Fibroblast of lung (primary cell): ENCODE measurements around the gene TAF9B. TPM values are rescaled to one million over a fixed set of nuclear protein-coding genes. Genes with fewer than 3 reads are reported as not detected.
"Not testable (repeated sequence)": the region's sequence is repeated elsewhere in the genome, so short reads cannot be mapped to it uniquely, and the experiment has no call there.

ENCODE experiments used
- DNase-seq, 2 donors: peaks; one replicate each; pipeline versions ENCODE4 v3.0.0 to v3.0.0-alpha.2; 2010; ENCODE audit warnings: low read depth in 2 of 2
- H2AFZ ChIP-seq: 2 replicates; pipeline ENCODE4 v1.5.1; 2012; ENCODE audit warnings: low read length, control low read depth, inconsistent platforms
- H3K27ac ChIP-seq: 2 replicates; pipeline ENCODE4 v1.5.1; 2011; ENCODE audit warnings: low read length, control low read depth; ENCODE audit not compliant: insufficient read depth
- H3K27me3 ChIP-seq: 2 replicates; pipeline ENCODE4 v1.5.1; 2011; ENCODE audit warnings: mild to moderate bottlenecking, low read length; ENCODE audit not compliant: control insufficient read depth, insufficient read depth
- H3K36me3 ChIP-seq: 2 replicates; pipeline ENCODE4 v1.5.1; 2011; ENCODE audit warnings: low read length; ENCODE audit not compliant: control insufficient read depth, insufficient read depth
- H3K4me1 ChIP-seq: 2 replicates; pipeline ENCODE4 v1.5.1; 2011; ENCODE audit warnings: low read length; ENCODE audit not compliant: control insufficient read depth, insufficient read depth; ENCODE audit errors: extremely low read depth
- H3K4me2 ChIP-seq: 2 replicates; pipeline ENCODE4 v1.5.1; 2011; ENCODE audit warnings: low read length, control low read depth; ENCODE audit not compliant: insufficient read depth; ENCODE audit errors: extremely low read depth
- H3K4me3 ChIP-seq, 4 experiments: fragments of 200-600 bp in 1 of 4; sonication (generic) in 1 of 4; replicated peaks in 1 of 4; 2 replicates each; pipeline ENCODE4 v1.5.1; 2011 to 2016; ENCODE audit warnings: low read length in 4 of 4, low read depth in 3 of 4, mild to moderate bottlenecking in 3 of 4, control low read depth in 2 of 4, inconsistent platforms in 1 of 4, mixed read lengths in 1 of 4; ENCODE audit not compliant: insufficient read depth in 1 of 4; ENCODE audit errors: control extremely low read depth in 1 of 4
- H3K79me2 ChIP-seq: 2 replicates; pipeline ENCODE4 v1.5.1; 2012; ENCODE audit warnings: mild to moderate bottlenecking, low read length, inconsistent platforms; ENCODE audit not compliant: control insufficient read depth, insufficient read depth
- H3K9ac ChIP-seq: 2 replicates; pipeline ENCODE4 v1.5.1; 2011; ENCODE audit warnings: mild to moderate bottlenecking, low read length, control low read depth; ENCODE audit not compliant: insufficient read depth
- H3K9me3 ChIP-seq: 2 replicates; pipeline ENCODE4 v1.5.1; 2012; ENCODE audit warnings: low read depth, low read length; ENCODE audit not compliant: control insufficient read depth, insufficient read depth
- H4K20me1 ChIP-seq: 2 replicates; pipeline ENCODE4 v1.5.1; 2011; ENCODE audit warnings: low read length; ENCODE audit not compliant: control insufficient read depth, insufficient read depth; ENCODE audit errors: extremely low read depth
- CTCF ChIP-seq, 2 donors: IDR thresholded peaks in 1 of 2; conservative IDR thresholded peaks in 1 of 2; 1 replicate in 1 of 2; 2 replicates in 1 of 2; pipeline ENCODE4 v1.5.1; 2011 to 2012; ENCODE audit warnings: low read length in 2 of 2, control low read depth in 1 of 2, inconsistent platforms in 1 of 2, low read depth in 1 of 2, mild to moderate bottlenecking in 1 of 2
- EZH2 ChIP-seq: IDR thresholded peaks from 2 replicates; pipeline ENCODE4 v1.5.1; 2012; ENCODE audit warnings: low read length, control low read depth, mild to moderate bottlenecking; ENCODE audit errors: missing control alignments
- polyA plus RNA-seq, 2 donors: library from polyadenylated mRNA; depleted of rRNA in 1 of 2; stranded (reverse) in 1 of 2; unstranded in 1 of 2; fragments of >200 nt; gene quantifications; 2 replicates each; pipeline ENCODE4 v1.2.1, GENCODE V29; 2011 to 2012; ENCODE audit warnings: missing spikeins in 1 of 2
- total RNA-seq: library from RNA; depleted of rRNA; stranded (reverse); fragments of >200 nt; gene quantifications from 2 replicates; pipeline ENCODE4 v1.2.1, GENCODE V29; 2014

TAF9B gene
- total and polyA plus RNA-seq, 2 donors (not counting 1 experiment from before 2014, with no cell fraction given), result 29.1 to 31.7 TPM

GRCh38 chrX:78147002-78147540 lies 7.6 kb upstream of the TAF9B start:
- H3K79me2 ChIP-seq, H3K4me2 ChIP-seq, H3K9me3 ChIP-seq, H3K4me3 ChIP-seq, H3K27ac ChIP-seq, H2AFZ ChIP-seq, H3K27me3 ChIP-seq, H3K36me3 ChIP-seq, DNase-seq, H3K9ac ChIP-seq, H4K20me1 ChIP-seq, H3K4me1 ChIP-seq: not testable (repeated sequence)

GRCh38 chrX:78140206-78140605 lies 756 bp upstream of the TAF9B start:
- Histone ChIP-seq H3K9ac (no peak overlapping the region), H3K36me3 (no peaks in the 10 kb centered on the region), H3K4me2 (no peak overlapping the region), H3K27ac (no peak overlapping the region), H3K27me3 (no peaks in the 10 kb centered on the region), H3K4me3 (no peak overlapping the region), H4K20me1 (no peaks in the 10 kb centered on the region), H3K79me2 (no peaks in the 10 kb centered on the region), H3K9me3 (no peaks in the 10 kb centered on the region), H3K4me1 (no peaks in the 10 kb centered on the region), H2AFZ (no peak overlapping the region)
- DNase-seq, result no peak
- TF ChIP-seq EZH2 (no peak), CTCF (conservative IDR thresholded peaks at IDR 0.05 in 1 of 2, IDR thresholded peaks at IDR 0.05 in 1 of 2; ENCODE audit: low read depth in 1 of 2, low read length in 2 of 2) (no peak)

- Histone ChIP-seq H4K20me1 (no peaks in the 10 kb centered on the region), H3K27ac (no peak overlapping the region), H3K4me2 (no peak overlapping the region), H3K36me3 (no peaks in the 10 kb centered on the region), H3K9me3 (no peaks in the 10 kb centered on the region), H3K9ac (no peak overlapping the region), H3K27me3 (no peaks in the 10 kb centered on the region), H3K4me1 (no peaks in the 10 kb centered on the region), H2AFZ (no peak overlapping the region), H3K4me3 (no peak overlapping the region), H3K79me2 (no peaks in the 10 kb centered on the region)
- TF ChIP-seq CTCF (conservative IDR thresholded peaks at IDR 0.05 in 1 of 2, IDR thresholded peaks at IDR 0.05 in 1 of 2; ENCODE audit: low read depth in 1 of 2, low read length in 2 of 2), result no peak
- no peak for TF ChIP-seq EZH2
- DNase-seq, result no peak
These were observed 6.1 kb downstream of the TAF9B start for GRCh38 chrX:78133238-78133960.
